HepG2 (cell line): ENCODE results near the gene GTF2A2. TPM values are rescaled to one million over a fixed set of nuclear protein-coding genes. Genes with fewer than 3 reads are reported as not detected.

Experiments
- AGO1 ChIP-seq: fragments of 200-400 bp; formaldehyde crosslinking; IDR thresholded peaks from 2 replicates; pipeline ENCODE4 v1.6.1; 2017; ENCODE audit warnings: mild to moderate bottlenecking, low read depth, low read length, moderate library complexity; ENCODE audit not compliant: poor library complexity, severe bottlenecking
- CREM ChIP-seq, 2 experiments: sonication (generic) in 1 of 2; formaldehyde crosslinking in 1 of 2; IDR thresholded peaks; 2 replicates each; pipeline versions ENCODE4 v1.4.0 to v1.6.1; 2016 to 2020; ENCODE audit warnings: antibody characterized with exemption in 1 of 2, mild to moderate bottlenecking in 1 of 2, missing genetic modification reagents in 1 of 2
- ELF1 ChIP-seq: sonication (generic); formaldehyde crosslinking; IDR thresholded peaks from 2 replicates; pipeline ENCODE4 v1.4.0; 2020; ENCODE audit warnings: missing genetic modification reagents
- ELF4 ChIP-seq: sonication (generic); formaldehyde crosslinking; IDR thresholded peaks from 2 replicates; pipeline ENCODE4 v1.5.0; 2020; ENCODE audit warnings: missing genetic modification reagents, mild to moderate bottlenecking, moderate library complexity, borderline replicate concordance
- ISX ChIP-seq: sonication (generic); formaldehyde crosslinking; conservative IDR thresholded peaks from 2 replicates; pipeline ENCODE4 v1.5.0; 2020; ENCODE audit warnings: missing genetic modification reagents
- MAX ChIP-seq: IDR thresholded peaks from 2 replicates; pipeline ENCODE4 v1.6.1; 2012; ENCODE audit warnings: inconsistent platforms
- MAZ ChIP-seq, 2 experiments: sonication (generic) in 1 of 2; formaldehyde crosslinking in 1 of 2; IDR thresholded peaks; 2 replicates each; pipeline versions ENCODE4 v1.5.0 to v1.6.1; 2012 to 2020; ENCODE audit warnings: low read depth in 2 of 2, mild to moderate bottlenecking in 2 of 2, borderline replicate concordance in 1 of 2, improper control_type of control experiment in 1 of 2, low read length in 1 of 2, missing genetic modification reagents in 1 of 2, moderate library complexity in 1 of 2
- MED13 ChIP-seq: sonication (generic); formaldehyde crosslinking; IDR thresholded peaks from 2 replicates; pipeline ENCODE4 v1.5.0; 2020; ENCODE audit warnings: missing genetic modification reagents
- MTA3 ChIP-seq: sonication (generic); formaldehyde crosslinking; IDR thresholded peaks from 2 replicates; pipeline ENCODE4 v1.4.0; 2020; ENCODE audit warnings: missing genetic modification reagents
- NPAS2 ChIP-seq: sonication (generic); formaldehyde crosslinking; IDR thresholded peaks from 2 replicates; pipeline ENCODE4 v1.8.0; 2022; ENCODE audit warnings: mild to moderate bottlenecking, missing genetic modification reagents, borderline replicate concordance
- NRL ChIP-seq: sonication (generic); formaldehyde crosslinking; IDR thresholded peaks from 2 replicates; pipeline ENCODE4 v1.5.0; 2020; ENCODE audit warnings: missing genetic modification reagents, mild to moderate bottlenecking, moderate library complexity, borderline replicate concordance
- RFX1 ChIP-seq: fragments of 450-650 bp; IDR thresholded peaks from 2 replicates; pipeline ENCODE4 v1.6.1; 2017
- RXRA ChIP-seq: sonication (generic); formaldehyde crosslinking; IDR thresholded peaks from 2 replicates; pipeline ENCODE4 v1.5.1; 2020; ENCODE audit warnings: missing genetic modification reagents
- SETDB1 ChIP-seq: sonication (generic); formaldehyde crosslinking; IDR thresholded peaks from 2 replicates; pipeline ENCODE4 v1.5.1; 2020; ENCODE audit warnings: missing genetic modification reagents, mild to moderate bottlenecking, borderline replicate concordance
- SP140L ChIP-seq: sonication (generic); formaldehyde crosslinking; IDR thresholded peaks from 2 replicates; pipeline ENCODE4 v1.4.0; 2020; ENCODE audit warnings: missing genetic modification reagents, borderline replicate concordance
- ZBTB1 ChIP-seq: sonication (generic); formaldehyde crosslinking; IDR thresholded peaks from 2 replicates; pipeline ENCODE4 v1.4.0; 2020; ENCODE audit warnings: missing genetic modification reagents, borderline replicate concordance
- ZBTB3 ChIP-seq: sonication (generic); formaldehyde crosslinking; IDR thresholded peaks from 2 replicates; pipeline ENCODE4 v1.4.0; 2020; ENCODE audit warnings: low read depth, mild to moderate bottlenecking, moderate library complexity, missing genetic modification reagents, borderline replicate concordance
- ZBTB7B ChIP-seq: sonication (generic); formaldehyde crosslinking; IDR thresholded peaks from 2 replicates; pipeline ENCODE4 v1.4.0; 2020; ENCODE audit warnings: missing genetic modification reagents
- ZNF317 ChIP-seq: sonication (generic); formaldehyde crosslinking; IDR thresholded peaks from 2 replicates; pipeline ENCODE4 v1.5.0; 2020; ENCODE audit warnings: mild to moderate bottlenecking, missing genetic modification reagents
- ZNF331 ChIP-seq: sonication (generic); formaldehyde crosslinking; IDR thresholded peaks from 2 replicates; pipeline ENCODE4 v1.4.0; 2020; ENCODE audit warnings: missing genetic modification reagents
- ZNF333 ChIP-seq: sonication (generic); formaldehyde crosslinking; IDR thresholded peaks from 2 replicates; pipeline ENCODE4 v1.4.0; 2020; ENCODE audit warnings: mild to moderate bottlenecking, missing genetic modification reagents, borderline replicate concordance
- ZNF460 ChIP-seq: sonication (generic); formaldehyde crosslinking; IDR thresholded peaks from 2 replicates; pipeline ENCODE4 v1.5.1; 2020; ENCODE audit warnings: missing genetic modification reagents, mild to moderate bottlenecking, borderline replicate concordance
- ZNF569 ChIP-seq: sonication (generic); formaldehyde crosslinking; IDR thresholded peaks from 2 replicates; pipeline ENCODE4 v1.5.0; 2020; ENCODE audit warnings: mild to moderate bottlenecking, missing genetic modification reagents, moderate library complexity, borderline replicate concordance
- polyA plus RNA-seq, 8 experiments: library from polyadenylated mRNA; depleted of rRNA in 3 of 8; stranded (reverse) in 7 of 8; unstranded in 1 of 8; fragments of >200 nt; fragmentation: Illumina TruSeq in 4 of 8; extraction: Trizol in 4 of 8; gene quantifications; 2 replicates each; pipeline versions ENCODE4 v1.2.1 to v1.2.3, GENCODE V29; 2011 to 2016; ENCODE audit warnings: low read depth in 4 of 8, missing spikeins in 1 of 8, mixed read lengths in 1 of 8; ENCODE audit not compliant: insufficient read depth in 1 of 8
- total RNA-seq, 5 experiments: library from RNA; depleted of rRNA; stranded (reverse); fragments of >200 nt; fragmentation: Illumina TruSeq; extraction: Trizol; gene quantifications; 2 replicates each; pipeline ENCODE4 v1.2.3, GENCODE V29; 2016; ENCODE audit warnings: low read depth in 1 of 5
- TF ChIP-seq, protein P1 (sequence below): sonication (generic); formaldehyde crosslinking; IDR thresholded peaks from 2 replicates; pipeline ENCODE4 v1.4.0; 2020; ENCODE audit warnings: missing genetic modification reagents
- TF ChIP-seq, protein P2 (sequence below): sonication (generic); formaldehyde crosslinking; IDR thresholded peaks from 2 replicates; pipeline ENCODE4 v1.5.0; 2020; ENCODE audit warnings: missing genetic modification reagents
- TF ChIP-seq, protein P3 (sequence below): sonication (generic); formaldehyde crosslinking; conservative IDR thresholded peaks from 2 replicates; pipeline ENCODE4 v1.5.0; 2020; ENCODE audit warnings: missing genetic modification reagents

GTF2A2 gene
- total and polyA plus RNA-seq, 2 of the 13 experiments (the other 11 are each of a cell fraction or from before 2014, with no cell fraction given), result 24.4 to 106 TPM

- TF ChIP-seq, protein P1, sequence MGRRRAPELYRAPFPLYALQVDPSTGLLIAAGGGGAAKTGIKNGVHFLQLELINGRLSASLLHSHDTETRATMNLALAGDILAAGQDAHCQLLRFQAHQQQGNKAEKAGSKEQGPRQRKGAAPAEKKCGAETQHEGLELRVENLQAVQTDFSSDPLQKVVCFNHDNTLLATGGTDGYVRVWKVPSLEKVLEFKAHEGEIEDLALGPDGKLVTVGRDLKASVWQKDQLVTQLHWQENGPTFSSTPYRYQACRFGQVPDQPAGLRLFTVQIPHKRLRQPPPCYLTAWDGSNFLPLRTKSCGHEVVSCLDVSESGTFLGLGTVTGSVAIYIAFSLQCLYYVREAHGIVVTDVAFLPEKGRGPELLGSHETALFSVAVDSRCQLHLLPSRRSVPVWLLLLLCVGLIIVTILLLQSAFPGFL, result no peak
- no peak for TF ChIP-seq RFX1
- TF ChIP-seq ZNF333, result no peak
- peak; percentile 68 for TF ChIP-seq ZNF331 (CRISPR knock-in tag)
- 0 out of 2 replicates have a peak, but pooled peaks have one; percentile 65 for TF ChIP-seq ZBTB1 (CRISPR knock-in tag)
- TF ChIP-seq MED13 (CRISPR knock-in tag), result 0 out of 2 replicates have a peak, but pooled peaks have one; percentile 66
- TF ChIP-seq ZBTB3 (CRISPR knock-in tag), result 0 out of 2 replicates have a peak, but pooled peaks have one; percentile 55
- peak; percentile 41; the same call in 1 of the 2 replicates for TF ChIP-seq RXRA (CRISPR knock-in tag)
- 0 out of 2 replicates have a peak, but pooled peaks have one; percentile 12 for TF ChIP-seq MTA3 (CRISPR knock-in tag)
- no peak for TF ChIP-seq NPAS2
- no peak for TF ChIP-seq AGO1
- TF ChIP-seq ELF4, result peak; percentile 77; the same call in 1 of the 2 replicates
- TF ChIP-seq ZNF317 (CRISPR knock-in tag), result peak; percentile 71; the same call in 1 of the 2 replicates
- TF ChIP-seq SETDB1 (CRISPR knock-in tag), result no peak
- TF ChIP-seq SP140L (CRISPR knock-in tag), result no peak
- peak; percentile 74; the same call in 1 of the 2 replicates for TF ChIP-seq MAZ (IDR thresholded peaks at IDR 0.05; ENCODE audit: borderline replicate concordance, low read depth, low read length)
- no peak; the same call in 1 of the 2 replicates for TF ChIP-seq MAZ (CRISPR knock-in tag; IDR thresholded peaks at IDR 0.05; ENCODE audit: low read depth)
- TF ChIP-seq, protein P2, sequence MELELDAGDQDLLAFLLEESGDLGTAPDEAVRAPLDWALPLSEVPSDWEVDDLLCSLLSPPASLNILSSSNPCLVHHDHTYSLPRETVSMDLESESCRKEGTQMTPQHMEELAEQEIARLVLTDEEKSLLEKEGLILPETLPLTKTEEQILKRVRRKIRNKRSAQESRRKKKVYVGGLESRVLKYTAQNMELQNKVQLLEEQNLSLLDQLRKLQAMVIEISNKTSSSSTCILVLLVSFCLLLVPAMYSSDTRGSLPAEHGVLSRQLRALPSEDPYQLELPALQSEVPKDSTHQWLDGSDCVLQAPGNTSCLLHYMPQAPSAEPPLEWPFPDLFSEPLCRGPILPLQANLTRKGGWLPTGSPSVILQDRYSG (CRISPR knock-in tag), result no peak
- peak; percentile 65 for TF ChIP-seq MAX
- TF ChIP-seq ZNF460 (CRISPR knock-in tag), result no peak
- TF ChIP-seq, protein P3, sequence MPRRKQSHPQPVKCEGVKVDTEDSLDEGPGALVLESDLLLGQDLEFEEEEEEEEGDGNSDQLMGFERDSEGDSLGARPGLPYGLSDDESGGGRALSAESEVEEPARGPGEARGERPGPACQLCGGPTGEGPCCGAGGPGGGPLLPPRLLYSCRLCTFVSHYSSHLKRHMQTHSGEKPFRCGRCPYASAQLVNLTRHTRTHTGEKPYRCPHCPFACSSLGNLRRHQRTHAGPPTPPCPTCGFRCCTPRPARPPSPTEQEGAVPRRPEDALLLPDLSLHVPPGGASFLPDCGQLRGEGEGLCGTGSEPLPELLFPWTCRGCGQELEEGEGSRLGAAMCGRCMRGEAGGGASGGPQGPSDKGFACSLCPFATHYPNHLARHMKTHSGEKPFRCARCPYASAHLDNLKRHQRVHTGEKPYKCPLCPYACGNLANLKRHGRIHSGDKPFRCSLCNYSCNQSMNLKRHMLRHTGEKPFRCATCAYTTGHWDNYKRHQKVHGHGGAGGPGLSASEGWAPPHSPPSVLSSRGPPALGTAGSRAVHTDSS (CRISPR knock-in tag), result no peak
- TF ChIP-seq NRL (CRISPR knock-in tag), result peak; percentile 85
- peak; percentile 65 for TF ChIP-seq CREM (IDR thresholded peaks at IDR 0.05)
- no peak for TF ChIP-seq CREM (CRISPR knock-in tag; IDR thresholded peaks at IDR 0.05)
- TF ChIP-seq ISX (CRISPR knock-in tag), result no peak
- TF ChIP-seq ZBTB7B (CRISPR knock-in tag), result no peak
- TF ChIP-seq ELF1 (CRISPR knock-in tag), result peak; percentile 96
- no peak for TF ChIP-seq ZNF569
Measured at GRCh38 chr15:59656897-59657634, at the start of gene GTF2A2 (continued).
